GM23338 (cell line): ENCODE measurements around the gene DCHS1.

Experiments
- CREB1 ChIP-seq: fragments of 250-450 bp; sonication (Bioruptor Pico); IDR thresholded peaks from 2 replicates; pipeline ENCODE4 v1.5.0; 2020; ENCODE audit warnings: low read depth, mild to moderate bottlenecking, moderate library complexity
- CTCF ChIP-seq, 2 experiments: fragments of 200-600 bp in 1 of 2; sonication (generic) in 1 of 2; conservative IDR thresholded peaks; 2 replicates each; pipeline versions ENCODE4 v1.5.1 to v1.6.1; 2016 to 2017; ENCODE audit warnings: antibody characterized with exemption in 2 of 2, low read depth in 2 of 2, mild to moderate bottlenecking in 2 of 2, moderate library complexity in 1 of 2
- REST ChIP-seq: IDR thresholded peaks from one replicate; pipeline ENCODE4 v1.6.1; 2018; ENCODE audit warnings: antibody characterized with exemption; ENCODE audit not compliant: unreplicated experiment
- ZNF331 ChIP-seq: fragments of 250-450 bp; sonication (Bioruptor Pico); IDR thresholded peaks from 2 replicates; pipeline ENCODE4 v1.5.0; 2020; ENCODE audit warnings: low read depth, mild to moderate bottlenecking, moderate library complexity

GRCh38 chr11:6578134-6578533 is 77.5 kb downstream of the DCHS1 start:
- no peak for TF ChIP-seq REST
- no peak for TF ChIP-seq CREB1 (CRISPR knock-in tag)
- no peak for TF ChIP-seq CTCF (conservative IDR thresholded peaks at IDR 0.05; ENCODE audit: low read depth in 2 of 2)
- no peak for TF ChIP-seq ZNF331
